DOHH2 (cell line): ENCODE measurements around the gene SHD.
"Not testable (repeated sequence)": the region's sequence is repeated elsewhere in the genome, so short reads cannot be mapped to it uniquely, and the experiment has no call there.

ENCODE experiments used
- CTCF ChIP-seq: fragments of 200-600 bp; sonication (generic); IDR thresholded peaks from one replicate; pipeline ENCODE4 v1.5.1; 2014; ENCODE audit warnings: antibody characterized with exemption, mild to moderate bottlenecking, low read depth, low read length; ENCODE audit not compliant: poor library complexity, severe bottlenecking
- EZH2phosphoT487 ChIP-seq: fragments of 200-600 bp; sonication (generic); IDR thresholded peaks from 2 replicates; pipeline ENCODE4 v1.6.1; 2017; ENCODE audit warnings: borderline replicate concordance, mild to moderate bottlenecking, antibody characterized with exemption, low read length, moderate library complexity, mixed read lengths

- TF ChIP-seq CTCF, EZH2phosphoT487: not testable (repeated sequence)
These were observed 50.1 kb downstream of the SHD start for GRCh38 chr19:4328991-4329681.
